Brain microvascular endothelial cell (primary cell): ENCODE results near the gene GPRIN1.

ENCODE experiments used
- DNase-seq: peaks from one replicate; pipeline ENCODE4 v3.0.0-alpha.2; 2020
- H3K27ac ChIP-seq: fragments of 250-450 bp; sonication (Bioruptor Pico); 2 replicates; pipeline ENCODE4 v1.5.1; 2020; ENCODE audit warnings: mild to moderate bottlenecking, moderate library complexity
- H3K27me3 ChIP-seq: fragments of 250-450 bp; sonication (Bioruptor Pico); replicated peaks from 2 replicates; pipeline ENCODE4 v1.5.1; 2020; ENCODE audit warnings: mild to moderate bottlenecking
- H3K36me3 ChIP-seq: fragments of 250-450 bp; sonication (Bioruptor Pico); replicated peaks from 2 replicates; pipeline ENCODE4 v1.5.1; 2020; ENCODE audit warnings: mild to moderate bottlenecking
- H3K4me3 ChIP-seq: 2 replicates; pipeline ENCODE4 v1.5.1; 2011; ENCODE audit warnings: low read depth, mild to moderate bottlenecking, control low read depth, low read length, moderate library complexity
- CTCF ChIP-seq: IDR thresholded peaks from 2 replicates; pipeline ENCODE4 v1.5.1; 2011; ENCODE audit warnings: low read depth, mild to moderate bottlenecking, moderate library complexity, low read length, control low read depth, inconsistent platforms; ENCODE audit errors: missing control alignments
- in situ Hi-C: cut with HindIII; loops from 2 replicates; pipeline ENCODE4 v1.10.0; 2017; ENCODE audit warnings: low sequenced_read_pairs, low pct_ligation_motif_present

GPRIN1 gene

GRCh38 chr5:176648474-176649194 is 38.7 kb upstream of the GPRIN1 start:
- no peak for TF ChIP-seq CTCF
- no peak for DNase-seq
- H3K27me3 ChIP-seq: no peaks in the 10 kb centered on the region
- no peak overlapping the region for H3K27ac ChIP-seq
- in situ Hi-C loops: no loop called here
- peak overlapping the region; percentile 80 for H3K4me3 ChIP-seq
- peaks cover 5% of the 10 kb centered on the region for H3K36me3 ChIP-seq

- in situ Hi-C loops: no loop called here
Measured at GRCh38 chr5:176647843-176648473, 38.0 kb upstream of the GPRIN1 start.

GRCh38 chr5:176647030-176647842 is 37.3 kb upstream of the GPRIN1 start, which contains the start of gene TSPAN17:
Gene TSPAN17 (plus strand): TSS chr5:176647484. CDS start chr5:176647616, 132 bp downstream.
- no peaks in the 10 kb centered on the region for H3K27me3 ChIP-seq
- no peaks in the 10 kb centered on the region for H3K36me3 ChIP-seq
- H3K27ac ChIP-seq: peak within 1 kb of the TSS; percentile 47
- in situ Hi-C loops: no loop called here
- peak within 1 kb of the TSS; percentile 80 for H3K4me3 ChIP-seq
- DNase-seq: peak; percentile 99
- peak; percentile 33 for TF ChIP-seq CTCF

More at GRCh38 chr5:176647843-176648473, 38.0 kb upstream of the GPRIN1 start:
- no peak for DNase-seq
- no peak for TF ChIP-seq CTCF
- H3K27me3 ChIP-seq: no peaks in the 10 kb centered on the region
- H3K27ac ChIP-seq: no peak overlapping the region
- peak overlapping the region; percentile 80 for H3K4me3 ChIP-seq
- peaks cover 3% of the 10 kb centered on the region for H3K36me3 ChIP-seq

- peak overlapping the region; percentile 47 for H3K27ac ChIP-seq
- TF ChIP-seq CTCF: no peak
- in situ Hi-C loops: no loop called here
- DNase-seq: no peak
- H3K36me3 ChIP-seq: no peaks in the 10 kb centered on the region
- peak overlapping the region; percentile 50 for H3K4me3 ChIP-seq
- H3K27me3 ChIP-seq: no peaks in the 10 kb centered on the region
Measured at GRCh38 chr5:176646707-176647029, 36.7 kb upstream of the GPRIN1 start.

GRCh38 chr5:176646049-176646706 is 36.2 kb upstream of the GPRIN1 start:
- DNase-seq: no peak
- Histone ChIP-seq H3K36me3 (no peaks in the 10 kb centered on the region), H3K27ac (peak overlapping the region; percentile 47), H3K4me3 (no peak overlapping the region), H3K27me3 (no peaks in the 10 kb centered on the region)
- in situ Hi-C loops: no loop called here
- TF ChIP-seq CTCF: no peak
